Naive thymus-derived CD8-positive, alpha-beta T cell (primary cell): Measurements from ENCODE around the gene TTC7B. TPM values are rescaled to one million over a fixed set of nuclear protein-coding genes. Genes with fewer than 3 reads are reported as not detected.

Source experiments
- polyA plus RNA-seq, 3 donors: library from polyadenylated mRNA; unstranded; fragments of 300-500 nt; fragmentation: Illumina TruSeq; gene quantifications; one replicate each; pipeline ENCODE4 v1.2.3, GENCODE V29; 2021
- total RNA-seq, 8 experiments: library from RNA in 2 of 8; stranded (reverse) in 2 of 8; gene quantifications; one replicate each; pipeline ENCODE4 v1.2.3 and lab custom pipeline; 2021 to 2026

TTC7B gene
- total and polyA plus RNA-seq, 5 experiments from 2014 or later = 0.01 to 0.81 (median 0.41) TPM

Other genes with a start within 250 kb of the TTC7B start
- 10 to 100 TPM; 18.4 to 23.2 TPM for gene RPS6KA5, start 244.2 kb upstream of the TTC7B start, total RNA-seq
- gene RPS6KA5, start 244.2 kb upstream of the TTC7B start, polyA plus RNA-seq = 10 to 100 TPM; 12.3 to 14.5 (median 14.3) TPM